HCT116 (cell line): Measurements from ENCODE around the gene IGSF21. TPM values are rescaled to one million over a fixed set of nuclear protein-coding genes. Genes with fewer than 3 reads are reported as not detected.

Source experiments
- ATAC-seq: fragments of 200-7000 bp; cut with Tn5 transposase; 2 replicates; pipeline ENCODE4 v1.9.1; 2020; ENCODE audit warnings: mild to moderate bottlenecking, moderate library complexity
- BruUV-seq: library from RNA; stranded (reverse); fragments of 400-500 nt; replicated peaks from 2 replicates; lab custom pipeline; 2021; lab: Mats Ljungman, UMichigan
- CTCF ChIA-PET: fragments of 300-600 bp; sonication (Branson Sonifier 250); formaldehyde crosslinking; loops from one replicate; lab custom pipeline; 2021; ENCODE audit warnings: antibody characterized with exemption; lab: Charles Lee
- POLR2A ChIA-PET: fragments of 300-600, 350-600 bp; sonication (Branson Sonifier 250); formaldehyde crosslinking; loops from one replicate; lab custom pipeline; 2021; ENCODE audit warnings: antibody characterized with exemption; lab: Charles Lee
- RAD21 ChIA-PET, 2 experiments: fragments of 300-600 bp; sonication (Branson Sonifier 250); formaldehyde crosslinking; loops; one replicate each; lab custom pipeline; 2023; ENCODE audit warnings: low total read pairs in 2 of 2; ENCODE audit not compliant: uncharacterized antibody in 2 of 2, unreplicated experiment in 2 of 2, low non-redundant PET in 1 of 2; lab: Charles Lee
- DNase-seq: peaks from one replicate; pipeline ENCODE4 v3.0.0-alpha.2; 2010; ENCODE audit warnings: low read depth, low spot score
- H2AFZ ChIP-seq: fragments of 200-600 bp; shearing (Covaris generic), sonication (generic); 2 replicates; pipeline ENCODE4 v1.6.1; 2017; ENCODE audit warnings: low read depth, mixed run types, mixed read lengths, antibody characterized with exemption, low read length; ENCODE audit not compliant: poor library complexity, severe bottlenecking
- H3K27ac ChIP-seq: 2 replicates; pipeline ENCODE4 v1.5.1; 2012; ENCODE audit warnings: low read depth, low read length
- H3K27me3 ChIP-seq: fragments of 200-600 bp; sonication (generic); 2 replicates; pipeline ENCODE4 v1.6.1; 2016; ENCODE audit warnings: mixed run types, low read length, mixed read lengths; ENCODE audit not compliant: insufficient read depth
- H3K36me3 ChIP-seq, 2 experiments: fragments of 200-500 bp in 1 of 2; fragments of 200-600 bp in 1 of 2; sonication (Bioruptor generic) in 1 of 2; sonication (generic) in 1 of 2; 2 replicates each; pipeline versions ENCODE4 v1.5.1 to v1.6.1; 2014 to 2016; ENCODE audit warnings: low read length in 2 of 2, inconsistent platforms in 1 of 2, mixed read lengths in 1 of 2, mixed run types in 1 of 2; ENCODE audit not compliant: insufficient read depth in 2 of 2, control insufficient read depth in 1 of 2
- H3K4me1 ChIP-seq, 2 experiments: fragments of 200-600 bp in 1 of 2; sonication (generic) in 1 of 2; 2 replicates each; pipeline versions ENCODE4 v1.5.1 to v1.6.1; 2012 to 2017; ENCODE audit warnings: low read length in 2 of 2, inconsistent platforms in 1 of 2, mild to moderate bottlenecking in 1 of 2, mixed read lengths in 1 of 2, mixed run types in 1 of 2, moderate library complexity in 1 of 2; ENCODE audit not compliant: insufficient read depth in 2 of 2, control insufficient read depth in 1 of 2
- H3K4me2 ChIP-seq: fragments of 200-600 bp; sonication (generic); 2 replicates; pipeline ENCODE4 v1.6.1; 2017; ENCODE audit warnings: mixed run types, low read length, mixed read lengths
- H3K4me3 ChIP-seq, 2 experiments: fragments of 200-600 bp in 1 of 2; sonication (generic) in 1 of 2; replicated peaks in 1 of 2; 2 replicates each; pipeline ENCODE4 v1.5.1; 2011 to 2016; ENCODE audit warnings: low read length in 2 of 2, control low read depth in 1 of 2, low read depth in 1 of 2, mild to moderate bottlenecking in 1 of 2, mixed read lengths in 1 of 2, mixed run types in 1 of 2
- H3K79me2 ChIP-seq: fragments of 200-600 bp; sonication (generic); 2 replicates; pipeline ENCODE4 v1.6.1; 2017; ENCODE audit warnings: mild to moderate bottlenecking, mixed run types, low read length, moderate library complexity, mixed read lengths; ENCODE audit not compliant: insufficient read depth
- H3K9ac ChIP-seq: fragments of 200-600 bp; sonication (generic); 2 replicates; pipeline ENCODE4 v1.6.1; 2016; ENCODE audit warnings: low read length, mixed read lengths
- H3K9me2 ChIP-seq: fragments of 200-600 bp; sonication (generic), shearing (Covaris generic); 2 replicates; pipeline ENCODE4 v1.6.1; 2017; ENCODE audit warnings: mixed run types, mild to moderate bottlenecking, moderate library complexity; ENCODE audit not compliant: insufficient read depth
- H3K9me3 ChIP-seq, 2 experiments: fragments of 200-500 bp in 1 of 2; fragments of 200-600 bp in 1 of 2; sonication (Bioruptor generic) in 1 of 2; sonication (generic) in 1 of 2; 2 replicates each; pipeline ENCODE4 v1.6.1; 2014 to 2017; ENCODE audit warnings: low read length in 2 of 2, mixed read lengths in 2 of 2, inconsistent platforms in 1 of 2, low read depth in 1 of 2, mild to moderate bottlenecking in 1 of 2, mixed run types in 1 of 2, moderate library complexity in 1 of 2; ENCODE audit not compliant: control insufficient read depth in 1 of 2, insufficient read depth in 1 of 2
- H4K20me1 ChIP-seq: fragments of 200-600 bp; sonication (generic), shearing (Covaris generic); 2 replicates; pipeline ENCODE4 v1.6.1; 2017; ENCODE audit warnings: mixed run types, mild to moderate bottlenecking, moderate library complexity; ENCODE audit not compliant: insufficient read depth
- CEBPB ChIP-seq: IDR thresholded peaks from 2 replicates; pipeline ENCODE4 v1.6.1; 2012; ENCODE audit warnings: low read depth
- EGR1 ChIP-seq: IDR thresholded peaks from 2 replicates; pipeline ENCODE4 v1.6.1; 2012; ENCODE audit warnings: low read depth
- EZH2 ChIP-seq: fragments of 200-600 bp; sonication (generic); IDR thresholded peaks from 2 replicates; pipeline ENCODE4 v1.6.1; 2017; ENCODE audit warnings: antibody characterized with exemption, mixed run types
- EZH2phosphoT487 ChIP-seq: fragments of 200-600 bp; IDR thresholded peaks from 2 replicates; pipeline ENCODE4 v1.6.1; 2018; ENCODE audit warnings: antibody characterized with exemption, borderline replicate concordance
- FOSL1 ChIP-seq: IDR thresholded peaks from 2 replicates; pipeline ENCODE4 v1.6.1; 2012; ENCODE audit warnings: low read depth
- JUND ChIP-seq: IDR thresholded peaks from 2 replicates; pipeline ENCODE4 v1.6.1; 2012
- POLR2AphosphoS5 ChIP-seq: IDR thresholded peaks from 2 replicates; pipeline ENCODE4 v1.6.1; 2011; ENCODE audit warnings: mild to moderate bottlenecking, low read depth, low read length, moderate library complexity
- RAD21 ChIP-seq: IDR thresholded peaks from 2 replicates; pipeline ENCODE4 v1.6.1; 2012; ENCODE audit warnings: low read depth, mild to moderate bottlenecking
- YY1 ChIP-seq: IDR thresholded peaks from 2 replicates; pipeline ENCODE4 v1.6.1; 2011; ENCODE audit warnings: low read length, low read depth, moderate library complexity, mild to moderate bottlenecking; ENCODE audit not compliant: insufficient replicate concordance; ENCODE audit errors: extremely low read depth
- ZNF274 ChIP-seq: fragments of 200-500 bp; sonication (Bioruptor generic); IDR thresholded peaks from 2 replicates; pipeline ENCODE4 v1.6.1; 2014; ENCODE audit warnings: mild to moderate bottlenecking, low read depth, low read length, inconsistent platforms
- intact Hi-C: fragments of 100-400 bp; cut with micrococcal nuclease; formaldehyde crosslinking; loops from 2 replicates; pipeline ENCODE4 v1.10.0; 2022
- total RNA-seq: library from RNA; stranded (reverse); gene quantifications from one replicate; pipeline ENCODE4 v1.2.1, GENCODE V29; 2021; ENCODE audit not compliant: unreplicated experiment
- TF ChIP-seq, protein P1 (sequence below): IDR thresholded peaks from 2 replicates; pipeline ENCODE4 v1.6.1; 2011; ENCODE audit warnings: mild to moderate bottlenecking, low read length, moderate library complexity; ENCODE audit not compliant: insufficient replicate concordance; ENCODE audit errors: extremely low read depth
- TF ChIP-seq, protein P2 (sequence below): IDR thresholded peaks from 2 replicates; pipeline ENCODE4 v1.6.1; 2012; ENCODE audit warnings: low read depth

The IGSF21 gene
- total RNA-seq, 1 experiment from 2014 or later: not detected

DNA sequence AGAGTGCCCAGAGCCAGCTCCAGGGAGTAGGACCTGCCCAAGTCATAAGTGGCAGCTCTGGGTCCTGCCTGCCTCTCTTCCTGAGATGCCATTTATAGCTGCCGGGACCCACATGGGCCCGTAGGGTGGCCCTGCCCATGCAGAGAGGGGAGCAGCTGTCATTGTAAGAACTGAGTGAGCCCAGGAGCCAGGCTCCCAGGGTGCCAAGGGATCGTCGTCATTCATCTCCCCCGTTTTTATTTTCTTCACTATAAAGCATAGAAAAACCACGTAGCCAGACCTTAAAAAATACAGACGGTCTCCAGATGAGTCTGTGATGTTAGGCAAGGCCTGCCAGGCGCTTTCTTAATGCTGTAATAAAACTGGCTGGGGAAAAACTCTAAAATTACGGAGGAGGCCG, 90.7 kb downstream of the IGSF21 start:
- Histone ChIP-seq H3K4me2 (no peak overlapping the region), H3K9me3 (no peaks in the 10 kb centered on the region), H4K20me1 (no peaks in the 10 kb centered on the region), H3K36me3 (no peaks in the 10 kb centered on the region), H3K27me3 (peaks cover 93% of the 10 kb centered on the region), H3K9ac (no peak overlapping the region), H3K79me2 (no peaks in the 10 kb centered on the region), H2AFZ (no peak overlapping the region), H3K27ac (no peak overlapping the region), H3K4me3 (no peak overlapping the region), H3K4me1 (no peaks in the 10 kb centered on the region), H3K9me2 (no peaks in the 10 kb centered on the region)
- CTCF ChIA-PET: no interaction called here
- ATAC-seq: no peak
- RAD21 ChIA-PET: no interaction called here
- POLR2A ChIA-PET: no interaction called here
- no peak for DNase-seq
- no TSS peak for BruUV-seq
- intact Hi-C loops: loop anchor here (5.0 kb wide), 2 partner anchors 216 to 276 kb away; no protein-coding TSS in a partner anchor
- TF ChIP-seq, protein P1, sequence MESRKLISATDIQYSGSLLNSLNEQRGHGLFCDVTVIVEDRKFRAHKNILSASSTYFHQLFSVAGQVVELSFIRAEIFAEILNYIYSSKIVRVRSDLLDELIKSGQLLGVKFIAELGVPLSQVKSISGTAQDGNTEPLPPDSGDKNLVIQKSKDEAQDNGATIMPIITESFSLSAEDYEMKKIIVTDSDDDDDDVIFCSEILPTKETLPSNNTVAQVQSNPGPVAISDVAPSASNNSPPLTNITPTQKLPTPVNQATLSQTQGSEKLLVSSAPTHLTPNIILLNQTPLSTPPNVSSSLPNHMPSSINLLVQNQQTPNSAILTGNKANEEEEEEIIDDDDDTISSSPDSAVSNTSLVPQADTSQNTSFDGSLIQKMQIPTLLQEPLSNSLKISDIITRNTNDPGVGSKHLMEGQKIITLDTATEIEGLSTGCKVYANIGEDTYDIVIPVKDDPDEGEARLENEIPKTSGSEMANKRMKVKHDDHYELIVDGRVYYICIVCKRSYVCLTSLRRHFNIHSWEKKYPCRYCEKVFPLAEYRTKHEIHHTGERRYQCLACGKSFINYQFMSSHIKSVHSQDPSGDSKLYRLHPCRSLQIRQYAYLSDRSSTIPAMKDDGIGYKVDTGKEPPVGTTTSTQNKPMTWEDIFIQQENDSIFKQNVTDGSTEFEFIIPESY: no peak
- TF ChIP-seq RAD21 (no peak), EZH2phosphoT487 (no peak), ZNF274 (no peak), CEBPB (no peak), POLR2AphosphoS5 (no peak), FOSL1 (no peak), EGR1 (no peak), EZH2 (no peak), YY1 (no peak), JUND (no peak)
- TF ChIP-seq, protein P2, sequence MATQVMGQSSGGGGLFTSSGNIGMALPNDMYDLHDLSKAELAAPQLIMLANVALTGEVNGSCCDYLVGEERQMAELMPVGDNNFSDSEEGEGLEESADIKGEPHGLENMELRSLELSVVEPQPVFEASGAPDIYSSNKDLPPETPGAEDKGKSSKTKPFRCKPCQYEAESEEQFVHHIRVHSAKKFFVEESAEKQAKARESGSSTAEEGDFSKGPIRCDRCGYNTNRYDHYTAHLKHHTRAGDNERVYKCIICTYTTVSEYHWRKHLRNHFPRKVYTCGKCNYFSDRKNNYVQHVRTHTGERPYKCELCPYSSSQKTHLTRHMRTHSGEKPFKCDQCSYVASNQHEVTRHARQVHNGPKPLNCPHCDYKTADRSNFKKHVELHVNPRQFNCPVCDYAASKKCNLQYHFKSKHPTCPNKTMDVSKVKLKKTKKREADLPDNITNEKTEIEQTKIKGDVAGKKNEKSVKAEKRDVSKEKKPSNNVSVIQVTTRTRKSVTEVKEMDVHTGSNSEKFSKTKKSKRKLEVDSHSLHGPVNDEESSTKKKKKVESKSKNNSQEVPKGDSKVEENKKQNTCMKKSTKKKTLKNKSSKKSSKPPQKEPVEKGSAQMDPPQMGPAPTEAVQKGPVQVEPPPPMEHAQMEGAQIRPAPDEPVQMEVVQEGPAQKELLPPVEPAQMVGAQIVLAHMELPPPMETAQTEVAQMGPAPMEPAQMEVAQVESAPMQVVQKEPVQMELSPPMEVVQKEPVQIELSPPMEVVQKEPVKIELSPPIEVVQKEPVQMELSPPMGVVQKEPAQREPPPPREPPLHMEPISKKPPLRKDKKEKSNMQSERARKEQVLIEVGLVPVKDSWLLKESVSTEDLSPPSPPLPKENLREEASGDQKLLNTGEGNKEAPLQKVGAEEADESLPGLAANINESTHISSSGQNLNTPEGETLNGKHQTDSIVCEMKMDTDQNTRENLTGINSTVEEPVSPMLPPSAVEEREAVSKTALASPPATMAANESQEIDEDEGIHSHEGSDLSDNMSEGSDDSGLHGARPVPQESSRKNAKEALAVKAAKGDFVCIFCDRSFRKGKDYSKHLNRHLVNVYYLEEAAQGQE: no peak
